GM12878 (cell line): ENCODE measurements around the gene MAF.

Experiments
- ATF2 ChIP-seq: IDR thresholded peaks from 2 replicates; pipeline ENCODE4 v1.6.1; 2012; ENCODE audit warnings: low read length, inconsistent platforms
- CEBPB ChIP-seq, 2 experiments: fragments of 150-350 bp in 1 of 2; IDR thresholded peaks; 2 replicates each; pipeline ENCODE4 v1.6.1; 2012 to 2014; ENCODE audit warnings: low read depth in 2 of 2, low read length in 2 of 2, borderline replicate concordance in 1 of 2, inconsistent platforms in 1 of 2
- CHD4 ChIP-seq: fragments of 200-600 bp; sonication (generic); IDR thresholded peaks from 2 replicates; pipeline ENCODE4 v1.6.1; 2016; ENCODE audit warnings: mild to moderate bottlenecking
- CTCF ChIP-seq, 3 experiments: IDR thresholded peaks in 2 of 3; conservative IDR thresholded peaks in 1 of 3; 2 replicates each; pipeline ENCODE4 v1.5.1; 2011; ENCODE audit warnings: low read depth in 3 of 3, low read length in 3 of 3, mild to moderate bottlenecking in 3 of 3, control low read depth in 2 of 3, moderate library complexity in 2 of 3, inconsistent platforms in 1 of 3, mixed read lengths in 1 of 3; ENCODE audit not compliant: control insufficient read depth in 2 of 3, insufficient read depth in 1 of 3; ENCODE audit errors: extremely low read depth in 1 of 3
- ESRRA ChIP-seq: IDR thresholded peaks from 2 replicates; pipeline ENCODE4 v1.6.1; 2012; ENCODE audit warnings: mild to moderate bottlenecking, low read length, improper control_type of control experiment
- GABPA ChIP-seq: IDR thresholded peaks from 2 replicates; pipeline ENCODE4 v1.6.1; 2014; ENCODE audit warnings: antibody characterized with exemption, low read depth, mild to moderate bottlenecking, inconsistent platforms
- IRF4 ChIP-seq: IDR thresholded peaks from 2 replicates; pipeline ENCODE4 v1.6.1; 2011; ENCODE audit warnings: low read depth, low read length
- NR2F1 ChIP-seq: fragments of 450-650 bp; conservative IDR thresholded peaks from 2 replicates; pipeline ENCODE4 v1.6.1; 2017; ENCODE audit warnings: mild to moderate bottlenecking
- POLR2AphosphoS5 ChIP-seq: IDR thresholded peaks from 2 replicates; pipeline ENCODE4 v1.6.1; 2011; ENCODE audit warnings: mild to moderate bottlenecking, low read length, inconsistent platforms
- SMARCA5 ChIP-seq: fragments of 450-650 bp; IDR thresholded peaks from 2 replicates; pipeline ENCODE4 v1.6.1; 2017; ENCODE audit warnings: mild to moderate bottlenecking
- SMC3 ChIP-seq: IDR thresholded peaks from 2 replicates; pipeline ENCODE4 v1.6.1; 2011; ENCODE audit warnings: low read length, improper control_type of control experiment, borderline replicate concordance
- TCF7 ChIP-seq: IDR thresholded peaks from 2 replicates; pipeline ENCODE4 v1.6.1; 2014; ENCODE audit warnings: antibody characterized with exemption, borderline replicate concordance
- YY1 ChIP-seq: IDR thresholded peaks from 2 replicates; pipeline ENCODE4 v1.6.1; 2011; ENCODE audit warnings: low read depth, mild to moderate bottlenecking, low read length

- no peak for TF ChIP-seq IRF4
- no peak for TF ChIP-seq ATF2
- no peak for TF ChIP-seq CTCF (IDR thresholded peaks at IDR 0.05 in 2 of 3, conservative IDR thresholded peaks at IDR 0.05 in 1 of 3; ENCODE audit: control insufficient read depth in 2 of 3, extremely low read depth in 1 of 3, insufficient read depth in 1 of 3, low read depth in 3 of 3, low read length in 3 of 3)
- TF ChIP-seq SMARCA5 = no peak
- TF ChIP-seq POLR2AphosphoS5 = no peak
- TF ChIP-seq NR2F1 = no peak
- no peak for TF ChIP-seq ESRRA
- no peak for TF ChIP-seq CEBPB (IDR thresholded peaks at IDR 0.05; ENCODE audit: borderline replicate concordance in 1 of 2, low read depth in 2 of 2, low read length in 2 of 2)
- TF ChIP-seq GABPA = no peak
- TF ChIP-seq TCF7 = no peak
- TF ChIP-seq YY1 = no peak
- TF ChIP-seq SMC3 = no peak
- no peak for TF ChIP-seq CHD4
These were observed 500 bp downstream of the MAF start for GRCh38 chr16:79599837-79600637.
